ENCODE measurements around the gene NCKAP5.
A peak's percentile ranks its signal among the peaks of the same experiment; 100 is the strongest.

NCKAP5 gene

GRCh38 chr2:133306236-133306635 lies 262.0 kb downstream of the NCKAP5 start:
- Mint-ChIP-seq H3K9me3 (no peaks in the 10 kb centered on the region), H3K27ac (no peak overlapping the region), H3K4me1 (no peaks in the 10 kb centered on the region), H3K27me3 (ENCODE audit: low read depth) (peaks cover 4% of the 10 kb centered on the region), H3K4me3 (no peak overlapping the region), H3K36me3 (ENCODE audit: low read depth) (no peaks in the 10 kb centered on the region)
- TF ChIP-seq, protein P1, sequence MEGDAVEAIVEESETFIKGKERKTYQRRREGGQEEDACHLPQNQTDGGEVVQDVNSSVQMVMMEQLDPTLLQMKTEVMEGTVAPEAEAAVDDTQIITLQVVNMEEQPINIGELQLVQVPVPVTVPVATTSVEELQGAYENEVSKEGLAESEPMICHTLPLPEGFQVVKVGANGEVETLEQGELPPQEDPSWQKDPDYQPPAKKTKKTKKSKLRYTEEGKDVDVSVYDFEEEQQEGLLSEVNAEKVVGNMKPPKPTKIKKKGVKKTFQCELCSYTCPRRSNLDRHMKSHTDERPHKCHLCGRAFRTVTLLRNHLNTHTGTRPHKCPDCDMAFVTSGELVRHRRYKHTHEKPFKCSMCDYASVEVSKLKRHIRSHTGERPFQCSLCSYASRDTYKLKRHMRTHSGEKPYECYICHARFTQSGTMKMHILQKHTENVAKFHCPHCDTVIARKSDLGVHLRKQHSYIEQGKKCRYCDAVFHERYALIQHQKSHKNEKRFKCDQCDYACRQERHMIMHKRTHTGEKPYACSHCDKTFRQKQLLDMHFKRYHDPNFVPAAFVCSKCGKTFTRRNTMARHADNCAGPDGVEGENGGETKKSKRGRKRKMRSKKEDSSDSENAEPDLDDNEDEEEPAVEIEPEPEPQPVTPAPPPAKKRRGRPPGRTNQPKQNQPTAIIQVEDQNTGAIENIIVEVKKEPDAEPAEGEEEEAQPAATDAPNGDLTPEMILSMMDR (IDR thresholded peaks at IDR 0.05; ENCODE audit: unreplicated experiment in 3 of 3) = no peak

GRCh38 chr2:133304344-133304743 lies 263.9 kb downstream of the NCKAP5 start:
- H3K27ac Mint-ChIP-seq = no peak overlapping the region
- no peaks in the 10 kb centered on the region for H3K36me3 Mint-ChIP-seq (ENCODE audit: low read depth)
- H3K9me3 Mint-ChIP-seq = no peaks in the 10 kb centered on the region
- TF ChIP-seq, protein P1 (IDR thresholded peaks at IDR 0.05; ENCODE audit: unreplicated experiment in 3 of 3) = no peak
- no peaks in the 10 kb centered on the region for H3K4me1 Mint-ChIP-seq
- H3K4me3 Mint-ChIP-seq = no peak overlapping the region
- no peaks in the 10 kb centered on the region for H3K27me3 Mint-ChIP-seq (ENCODE audit: low read depth)

GRCh38 chr2:133303150-133303549 lies 265.1 kb downstream of the NCKAP5 start:
- H3K9me3 Mint-ChIP-seq = peaks cover 2% of the 10 kb centered on the region
- no peak overlapping the region for H3K4me3 Mint-ChIP-seq
- H3K27ac Mint-ChIP-seq = no peak overlapping the region
- H3K27me3 Mint-ChIP-seq (ENCODE audit: low read depth) = no peaks in the 10 kb centered on the region
- TF ChIP-seq, protein P1 (IDR thresholded peaks at IDR 0.05; ENCODE audit: unreplicated experiment in 3 of 3) = no peak
- no peaks in the 10 kb centered on the region for H3K36me3 Mint-ChIP-seq (ENCODE audit: low read depth)
- no peaks in the 10 kb centered on the region for H3K4me1 Mint-ChIP-seq

DNA sequence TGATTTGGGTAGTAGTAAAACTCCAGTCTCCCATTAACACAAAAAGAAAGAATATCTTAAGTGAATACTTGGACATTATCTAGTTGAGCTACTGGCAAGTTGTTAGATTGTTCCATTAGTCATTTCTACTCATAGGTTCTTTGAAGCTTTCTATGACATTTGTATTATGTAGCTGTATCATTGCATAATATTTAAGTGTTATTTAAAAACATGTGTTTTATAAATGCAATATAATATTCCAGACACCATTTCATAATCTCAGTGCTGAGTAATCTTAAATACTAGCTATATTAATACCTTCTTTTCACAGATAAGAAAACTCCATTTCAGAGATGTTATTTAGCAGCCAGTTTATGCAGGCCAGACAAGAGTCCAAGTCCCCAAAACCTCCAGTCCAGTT lies 271.9 kb downstream of the NCKAP5 start:
- Mint-ChIP-seq H3K36me3 (ENCODE audit: low read depth) (no peaks in the 10 kb centered on the region), H3K27me3 (ENCODE audit: low read depth) (no peaks in the 10 kb centered on the region), H3K9me3 (peaks cover 2% of the 10 kb centered on the region), H3K4me1 (no peaks in the 10 kb centered on the region), H3K4me3 (no peak overlapping the region), H3K27ac (no peak overlapping the region)
- TF ChIP-seq, protein P1 (IDR thresholded peaks at IDR 0.05; ENCODE audit: unreplicated experiment in 3 of 3) = no peak

DNA sequence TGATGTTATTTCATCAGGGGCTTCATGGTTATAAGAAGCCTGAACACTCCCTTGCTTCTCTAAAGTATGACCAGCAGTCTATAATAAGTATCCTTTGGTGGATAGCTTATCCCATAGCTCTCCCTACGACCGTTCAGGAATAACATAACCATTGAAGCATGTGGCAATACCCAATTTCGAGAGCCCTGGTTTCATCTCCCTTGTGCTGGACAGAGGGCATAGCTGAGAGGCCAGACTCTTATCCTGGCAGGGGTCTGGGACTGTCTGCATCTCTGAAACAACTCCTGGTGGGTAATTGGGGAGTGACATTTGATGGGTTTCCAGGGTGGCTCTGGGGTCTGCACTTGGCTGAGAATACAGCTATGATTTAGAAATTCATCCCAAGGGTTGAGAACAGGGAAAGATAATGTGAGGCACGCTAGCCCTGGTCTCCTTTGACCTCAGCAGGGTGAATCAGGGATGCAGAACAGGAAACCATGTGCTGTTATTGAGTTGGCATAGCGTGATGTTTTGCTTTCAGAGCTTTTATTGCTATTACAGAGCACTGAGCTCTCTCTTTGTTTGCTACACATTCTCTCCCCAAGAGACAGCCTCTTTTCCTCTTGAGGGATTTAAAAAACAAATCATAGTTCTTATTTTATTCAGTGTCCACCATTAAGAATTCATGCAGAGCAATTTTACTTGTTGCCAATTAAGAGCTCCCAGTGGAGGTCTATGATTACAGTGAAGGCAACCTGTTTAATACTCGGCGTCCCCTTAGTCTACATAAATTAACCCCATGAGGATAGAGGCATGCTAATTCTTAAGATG lies 274.5 kb downstream of the NCKAP5 start:
- Mint-ChIP-seq H3K27ac (no peak overlapping the region), H3K27me3 (ENCODE audit: low read depth) (no peaks in the 10 kb centered on the region), H3K4me1 (no peaks in the 10 kb centered on the region), H3K36me3 (ENCODE audit: low read depth) (no peaks in the 10 kb centered on the region), H3K4me3 (no peak overlapping the region), H3K9me3 (no peaks in the 10 kb centered on the region)
- TF ChIP-seq, protein P1 (IDR thresholded peaks at IDR 0.05; ENCODE audit: unreplicated experiment in 3 of 3) = no peak

DNA sequence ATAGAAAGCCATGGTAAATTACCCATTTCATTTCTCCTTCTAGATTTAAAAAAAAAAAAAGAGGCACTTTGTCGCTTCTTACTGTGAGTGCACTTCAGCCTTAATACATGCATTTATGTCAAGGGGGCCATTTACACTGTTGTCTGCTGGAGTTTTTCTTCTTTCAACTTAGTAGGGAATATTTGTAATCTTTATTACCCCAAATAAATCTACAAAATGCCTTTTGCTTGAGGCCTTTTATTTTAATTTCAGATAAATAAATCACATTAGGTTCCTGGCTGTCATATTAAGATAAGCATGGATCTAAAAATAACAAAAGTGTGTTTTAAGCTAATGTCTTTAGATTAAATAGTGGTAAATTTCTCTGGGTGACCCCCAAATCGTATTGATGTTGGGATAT lies 276.0 kb downstream of the NCKAP5 start:
- Mint-ChIP-seq H3K9me3 (no peaks in the 10 kb centered on the region), H3K27me3 (ENCODE audit: low read depth) (no peaks in the 10 kb centered on the region)
- TF ChIP-seq, protein P1 (IDR thresholded peaks at IDR 0.05; ENCODE audit: unreplicated experiment in 3 of 3) = no peak

More for the DNA sequence above, 276.0 kb downstream of the NCKAP5 start:
- H3K36me3 Mint-ChIP-seq (ENCODE audit: low read depth) = no peaks in the 10 kb centered on the region
- H3K27ac Mint-ChIP-seq = peak overlapping the region in 1 of 3 experiments; percentile 64
- no peaks in the 10 kb centered on the region for H3K4me1 Mint-ChIP-seq
- no peak overlapping the region for H3K4me3 Mint-ChIP-seq

Data from nephron (organoid).